Hepatocyte (in vitro differentiated cells): ENCODE results near the gene RPS21. TPM values are rescaled to one million over a fixed set of nuclear protein-coding genes. Genes with fewer than 3 reads are reported as not detected.

ENCODE experiments used
- DNase-seq: peaks from one replicate; pipeline ENCODE4 v3.0.0-alpha.2; 2016; ENCODE audit warnings: low spot score
- H2AFZ ChIP-seq: fragments of 200-600 bp; sonication (generic); 2 replicates; pipeline ENCODE4 v1.6.0; 2016; ENCODE audit warnings: antibody characterized with exemption, mild to moderate bottlenecking
- H3K27ac ChIP-seq: fragments of 200-600 bp; sonication (generic); 2 replicates; pipeline ENCODE4 v1.5.1; 2016; ENCODE audit warnings: mild to moderate bottlenecking
- H3K27me3 ChIP-seq: fragments of 200-600 bp; sonication (generic); 2 replicates; pipeline ENCODE4 v1.6.1; 2016
- H3K36me3 ChIP-seq: fragments of 200-600 bp; sonication (generic); replicated peaks from 2 replicates; pipeline ENCODE4 v1.5.1; 2016; ENCODE audit warnings: low read depth; ENCODE audit not compliant: insufficient read depth
- H3K4me1 ChIP-seq: fragments of 200-600 bp; sonication (generic); 2 replicates; pipeline ENCODE4 v1.5.1; 2016; ENCODE audit warnings: mild to moderate bottlenecking, moderate library complexity; ENCODE audit not compliant: insufficient read depth
- H3K4me2 ChIP-seq: fragments of 200-600 bp; sonication (generic); 2 replicates; pipeline ENCODE4 v1.6.0; 2016
- H3K4me3 ChIP-seq: fragments of 200-600 bp; sonication (generic); 2 replicates; pipeline ENCODE4 v1.5.1; 2016; ENCODE audit warnings: mild to moderate bottlenecking
- H3K79me2 ChIP-seq: fragments of 200-600 bp; sonication (generic); 2 replicates; pipeline ENCODE4 v1.6.0; 2017; ENCODE audit warnings: mild to moderate bottlenecking
- H3K9me2 ChIP-seq: fragments of 200-600 bp; sonication (generic); replicated peaks from 2 replicates; pipeline ENCODE4 v1.6.0; 2017; ENCODE audit warnings: mild to moderate bottlenecking; ENCODE audit not compliant: insufficient read depth
- H3K9me3 ChIP-seq: fragments of 200-600 bp; sonication (generic); 2 replicates; pipeline ENCODE4 v1.5.1; 2016; ENCODE audit warnings: low read depth, mild to moderate bottlenecking
- H4K20me1 ChIP-seq: fragments of 200-600 bp; sonication (generic); 2 replicates; pipeline ENCODE4 v1.6.0; 2016; ENCODE audit warnings: mild to moderate bottlenecking; ENCODE audit not compliant: insufficient read depth, poor library complexity, severe bottlenecking
- EZH2 ChIP-seq: fragments of 200-600 bp; sonication (generic); IDR thresholded peaks from 2 replicates; pipeline ENCODE4 v1.6.1; 2016; ENCODE audit warnings: antibody characterized with exemption, mild to moderate bottlenecking, borderline replicate concordance
- EZH2phosphoT487 ChIP-seq: fragments of 200-600 bp; sonication (generic); IDR thresholded peaks from one replicate; pipeline ENCODE4 v1.6.1; 2018; ENCODE audit warnings: antibody characterized with exemption, mild to moderate bottlenecking, low read depth, moderate library complexity; ENCODE audit not compliant: unreplicated experiment, severe bottlenecking
- WGBS: methylation state at CpG from one replicate; pipeline ENCODE4 v1.1.6; 2016; ENCODE audit warnings: low lambda C conversion rate; ENCODE audit errors: missing lambda C conversion rate; 5-methylcytosine and 5-hydroxymethylcytosine counted together
- polyA plus RNA-seq: library from polyadenylated mRNA; unstranded; fragments of >200 nt; fragmentation: Nextera tagmentation; extraction: Ambion mirVana; gene quantifications from 2 replicates; pipeline ENCODE4 v1.2.1, GENCODE V29; 2016
- total RNA-seq: library from RNA; depleted of rRNA; stranded (reverse); fragments of >200 nt; gene quantifications from 2 replicates; pipeline ENCODE4 v1.2.3, GENCODE V29; 2014
- TF ChIP-seq, protein P1 (sequence below): fragments of 200-600 bp; sonication (generic); IDR thresholded peaks from 2 replicates; pipeline ENCODE4 v1.5.1; 2016; ENCODE audit warnings: antibody characterized with exemption, mild to moderate bottlenecking; ENCODE audit not compliant: poor library complexity

The RPS21 gene
- total and polyA plus RNA-seq, 2 experiments from 2014 or later: 460 to 1,754 TPM

DNA sequence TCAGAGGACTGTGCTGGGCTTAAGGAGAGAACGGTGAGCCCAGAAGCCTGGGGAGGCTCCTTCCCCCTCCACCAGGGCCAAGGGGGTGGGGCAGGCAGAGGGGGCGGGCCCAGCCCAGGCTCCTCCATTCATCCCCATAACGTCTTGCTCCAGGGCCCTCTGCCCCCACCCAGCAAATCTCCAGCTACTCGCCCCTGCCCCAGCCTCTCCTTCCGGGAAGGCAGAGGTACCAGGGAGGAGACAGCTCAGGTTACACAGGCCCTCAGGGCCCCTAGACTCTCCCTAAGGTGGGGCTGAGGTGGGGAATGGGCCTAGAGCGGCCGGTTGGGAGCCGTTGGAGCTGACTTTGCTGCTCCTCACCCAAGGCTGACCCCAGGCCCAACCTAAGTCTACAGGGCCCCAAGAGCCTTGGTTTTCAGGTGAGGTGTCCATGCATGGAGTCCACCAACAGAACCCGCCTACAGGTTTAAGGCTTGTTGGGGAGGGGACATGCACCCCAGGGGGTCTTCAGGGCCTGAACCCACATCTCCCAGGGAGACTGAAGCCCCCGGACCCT lies 21.0 kb upstream of the RPS21 start:
- Histone ChIP-seq H3K4me1 (peaks cover 86% of the 10 kb centered on the region), H2AFZ (no peak overlapping the region), H3K27me3 (no peaks in the 10 kb centered on the region), H3K4me2 (peak overlapping the region; percentile 91), H3K36me3 (no peaks in the 10 kb centered on the region), H4K20me1 (peaks cover 31% of the 10 kb centered on the region), H3K79me2 (peaks cover 56% of the 10 kb centered on the region), H3K9me3 (no peaks in the 10 kb centered on the region), H3K27ac (peak overlapping the region; percentile 92), H3K4me3 (peak overlapping the region; percentile 99), H3K9me2 (no peaks in the 10 kb centered on the region)
- peak; percentile 84 for DNase-seq
- WGBS: 11% methylated on average over 10 of the region's 10 CpGs
- TF ChIP-seq EZH2 (no peak), EZH2phosphoT487 (no peak)
- TF ChIP-seq, protein P1, sequence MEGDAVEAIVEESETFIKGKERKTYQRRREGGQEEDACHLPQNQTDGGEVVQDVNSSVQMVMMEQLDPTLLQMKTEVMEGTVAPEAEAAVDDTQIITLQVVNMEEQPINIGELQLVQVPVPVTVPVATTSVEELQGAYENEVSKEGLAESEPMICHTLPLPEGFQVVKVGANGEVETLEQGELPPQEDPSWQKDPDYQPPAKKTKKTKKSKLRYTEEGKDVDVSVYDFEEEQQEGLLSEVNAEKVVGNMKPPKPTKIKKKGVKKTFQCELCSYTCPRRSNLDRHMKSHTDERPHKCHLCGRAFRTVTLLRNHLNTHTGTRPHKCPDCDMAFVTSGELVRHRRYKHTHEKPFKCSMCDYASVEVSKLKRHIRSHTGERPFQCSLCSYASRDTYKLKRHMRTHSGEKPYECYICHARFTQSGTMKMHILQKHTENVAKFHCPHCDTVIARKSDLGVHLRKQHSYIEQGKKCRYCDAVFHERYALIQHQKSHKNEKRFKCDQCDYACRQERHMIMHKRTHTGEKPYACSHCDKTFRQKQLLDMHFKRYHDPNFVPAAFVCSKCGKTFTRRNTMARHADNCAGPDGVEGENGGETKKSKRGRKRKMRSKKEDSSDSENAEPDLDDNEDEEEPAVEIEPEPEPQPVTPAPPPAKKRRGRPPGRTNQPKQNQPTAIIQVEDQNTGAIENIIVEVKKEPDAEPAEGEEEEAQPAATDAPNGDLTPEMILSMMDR: no peak

DNA sequence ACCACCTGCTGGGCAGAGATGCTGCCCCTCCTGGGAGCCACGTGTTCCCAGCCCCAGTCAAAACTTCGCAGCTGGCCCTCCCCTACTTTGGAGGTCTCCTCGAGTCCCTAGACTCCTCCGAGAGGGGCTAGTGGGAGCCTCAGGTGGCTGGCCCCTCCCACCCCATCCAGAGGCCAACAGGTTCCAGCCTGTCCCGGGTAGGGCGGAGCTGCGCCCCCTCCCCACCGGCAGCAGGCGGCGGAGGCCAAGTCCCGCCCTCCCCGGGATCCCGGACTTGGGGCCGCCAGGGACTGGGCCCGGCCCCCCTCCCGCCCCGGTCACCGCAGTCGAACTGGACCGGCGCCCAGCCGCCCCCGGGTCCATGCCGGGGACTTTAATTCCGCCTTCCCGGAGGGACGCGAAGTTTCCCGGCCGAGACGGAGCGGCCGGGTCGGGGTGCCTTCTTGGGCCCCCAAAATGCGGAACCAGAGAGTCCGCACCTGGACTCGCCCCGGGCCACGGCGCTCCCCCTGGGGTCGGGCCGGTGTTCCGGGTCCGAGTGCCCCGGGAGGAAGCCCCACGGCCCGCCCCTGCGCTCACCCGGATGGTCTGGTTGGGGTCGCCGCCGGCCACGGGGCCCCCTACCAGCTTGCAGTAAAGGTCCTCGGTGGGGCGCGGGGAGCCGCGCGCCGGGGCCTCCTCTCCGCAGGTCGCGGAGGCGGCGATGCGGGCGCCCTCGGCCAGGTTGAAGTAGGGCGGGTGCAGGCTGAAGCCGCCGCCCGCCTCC lies 20.4 kb upstream of the RPS21 start:
- H3K9me3 ChIP-seq: no peaks in the 10 kb centered on the region
- H3K36me3 ChIP-seq: no peaks in the 10 kb centered on the region
- peak overlapping the region; percentile 91 for H3K4me2 ChIP-seq
- H4K20me1 ChIP-seq: peaks cover 30% of the 10 kb centered on the region
- H3K4me1 ChIP-seq: peaks cover 80% of the 10 kb centered on the region
- no peaks in the 10 kb centered on the region for H3K27me3 ChIP-seq
- H3K79me2 ChIP-seq: peaks cover 50% of the 10 kb centered on the region
- DNase-seq: peak; percentile 83
- H3K4me3 ChIP-seq: peak overlapping the region; percentile 99
- 3% methylated on average over 50 of the region's 72 CpGs for WGBS
- TF ChIP-seq EZH2: no peak
- TF ChIP-seq, protein P1: no peak
- TF ChIP-seq EZH2phosphoT487: no peak
- peak overlapping the region; percentile 92 for H3K27ac ChIP-seq
- no peak overlapping the region for H2AFZ ChIP-seq
- H3K9me2 ChIP-seq: no peaks in the 10 kb centered on the region

DNA sequence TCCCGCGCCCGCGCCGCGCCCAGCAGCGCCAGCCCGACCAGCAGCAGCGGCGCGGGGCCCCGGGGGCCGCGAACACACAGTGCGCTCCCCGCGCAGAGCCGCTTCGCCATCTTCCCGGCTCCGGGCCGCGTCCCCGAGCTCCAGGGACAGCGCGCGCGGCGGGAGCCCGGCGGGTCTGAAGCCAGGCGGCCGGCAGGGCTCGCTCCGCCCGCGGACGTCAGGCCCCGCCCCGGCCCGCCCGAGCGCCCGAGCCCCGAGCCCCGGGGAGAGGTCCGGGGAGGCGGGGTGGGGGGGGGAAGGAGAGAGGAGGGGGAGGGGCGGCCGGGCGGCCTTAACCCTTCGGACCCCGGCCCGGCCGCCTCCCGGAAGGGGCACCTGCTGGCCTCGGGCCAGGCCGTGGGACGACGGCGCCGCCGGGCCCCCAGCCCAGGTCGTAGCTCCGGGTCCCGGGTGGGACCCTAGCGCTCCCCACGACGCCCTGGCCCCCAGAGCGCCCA lies 19.7 kb upstream of the RPS21 start, which contains the start of gene LAMA5:
Gene LAMA5 (minus strand): TSS at position 177 of the 497 bp plus-strand sequence. CDS start 67 bp downstream, at position 110.
- no peaks in the 10 kb centered on the region for H3K36me3 ChIP-seq
- 0% methylated on average over 6 of the region's 70 CpGs for WGBS
- no peaks in the 10 kb centered on the region for H3K9me2 ChIP-seq
- DNase-seq: peak; percentile 89
- no peaks in the 10 kb centered on the region for H3K9me3 ChIP-seq
- peaks cover 75% of the 10 kb centered on the region for H3K4me1 ChIP-seq
- H3K79me2 ChIP-seq: peaks cover 45% of the 10 kb centered on the region
- peak within 1 kb of the TSS; percentile 91 for H3K4me2 ChIP-seq
- H3K27ac ChIP-seq: peak within 1 kb of the TSS; percentile 92
- H3K27me3 ChIP-seq: no peaks in the 10 kb centered on the region
- peak within 1 kb of the TSS; percentile 40 for H2AFZ ChIP-seq
- H4K20me1 ChIP-seq: peaks cover 28% of the 10 kb centered on the region
- TF ChIP-seq, protein P1: no peak
- TF ChIP-seq EZH2phosphoT487 (no peak), EZH2 (no peak)
- peak within 1 kb of the TSS; percentile 99 for H3K4me3 ChIP-seq
